Spleen (tissue), 11 donors: Measurements from ENCODE around the gene CFAP251. TPM values are rescaled to one million over a fixed set of nuclear protein-coding genes. Genes with fewer than 3 reads are reported as not detected.

Experiments
- DNase-seq: peaks from one replicate; pipeline ENCODE4 v3.0.0-alpha.2; 2020
- H3K27ac ChIP-seq, 8 donors: fragments of 200-600 bp; sonication (generic) in 7 of 8; 1 replicate in 4 of 8; 2 replicates in 4 of 8; pipeline versions ENCODE4 v1.5.0 to v1.8.0; 2016 to 2021; ENCODE audit warnings: inconsistent platforms in 4 of 8, mild to moderate bottlenecking in 4 of 8, moderate library complexity in 1 of 8
- H3K27me3 ChIP-seq, 7 donors: fragments of 200-600 bp; sonication (generic) in 6 of 7; replicated peaks in 1 of 7; 1 replicate in 4 of 7; 2 replicates in 3 of 7; pipeline versions ENCODE4 v1.5.0 to v1.8.0; 2016 to 2021; ENCODE audit warnings: inconsistent platforms in 3 of 7, mild to moderate bottlenecking in 1 of 7
- H3K36me3 ChIP-seq, 6 donors: fragments of 200-600 bp; sonication (generic) in 5 of 6; 1 replicate in 4 of 6; 2 replicates in 2 of 6; pipeline versions ENCODE4 v1.5.0 to v1.8.0; 2016 to 2021; ENCODE audit warnings: inconsistent platforms in 2 of 6
- H3K4me1 ChIP-seq, 6 donors: fragments of 200-600 bp; sonication (generic) in 5 of 6; 1 replicate in 3 of 6; 2 replicates in 3 of 6; pipeline versions ENCODE4 v1.5.0 to v1.8.0; 2016 to 2021; ENCODE audit warnings: inconsistent platforms in 3 of 6
- H3K4me3 ChIP-seq, 8 donors: fragments of 200-600 bp; sonication (generic) in 7 of 8; 1 replicate in 4 of 8; 2 replicates in 4 of 8; pipeline versions ENCODE4 v1.5.0 to v1.8.0; 2016 to 2021; ENCODE audit warnings: inconsistent platforms in 4 of 8, mild to moderate bottlenecking in 4 of 8, moderate library complexity in 2 of 8
- H3K9me3 ChIP-seq, 8 donors: fragments of 200-600 bp; sonication (generic) in 7 of 8; 1 replicate in 4 of 8; 2 replicates in 4 of 8; pipeline versions ENCODE4 v1.5.0 to v1.8.0; 2016 to 2021; ENCODE audit warnings: inconsistent platforms in 4 of 8
- CTCF ChIP-seq, 11 experiments: fragments of 200-600 bp in 7 of 11; fragments of 450-650 bp in 4 of 11; sonication (generic) in 4 of 11; IDR thresholded peaks in 8 of 11; conservative IDR thresholded peaks in 3 of 11; 1 replicate in 7 of 11; 2 replicates in 4 of 11; pipeline versions ENCODE4 v1.4.0 to v1.8.0; 2016 to 2021; ENCODE audit warnings: antibody characterized with exemption in 11 of 11, inconsistent platforms in 4 of 11, mild to moderate bottlenecking in 1 of 11
- POLR2A ChIP-seq, 3 donors: fragments of 450-650 bp; IDR thresholded peaks; one replicate each; pipeline ENCODE4 v1.5.1; 2017; ENCODE audit warnings: antibody characterized with exemption in 3 of 3, mild to moderate bottlenecking in 1 of 3
- POLR2AphosphoS5 ChIP-seq, 3 donors: sonication (generic); formaldehyde crosslinking; IDR thresholded peaks; one replicate each; pipeline ENCODE4 v1.5.1; 2017; ENCODE audit warnings: antibody characterized with exemption in 3 of 3
- WGBS, 5 donors: extraction: QIAGEN DNeasy Blood & Tissue Kit in 3 of 5; methylation state at CpG; one replicate each; pipeline versions ENCODE4 v1.1.5 to v1.1.7; 2013 to 2018; 5-methylcytosine and 5-hydroxymethylcytosine counted together
- intact Hi-C: fragments of 100-400 bp; cut with DNase I; formaldehyde crosslinking; loops from one replicate; pipeline ENCODE4 v1.15.0; 2023; ENCODE audit warnings: low total_unique reads
- polyA plus RNA-seq, 3 donors: library from polyadenylated mRNA; stranded (reverse); fragments of 200-250 nt; gene quantifications; one replicate each; pipeline ENCODE4 v1.2.1, GENCODE V29; 2013
- total RNA-seq, 7 donors: library from RNA; depleted of rRNA in 3 of 7; stranded (reverse); fragments of >200 nt in 3 of 7; fragmentation: NEBNext Ultra II Directional in 4 of 7; extraction: Animal tissue kit (Norgen Biotek cat#: 25700) in 4 of 7; gene quantifications; one replicate each; pipeline versions ENCODE4 v1.1.0 to v1.2.1, GENCODE V29; 2016 to 2021
- donor health status: healthy with polysubstance abuse.
- donor health status: DM: no; HTN: no; CAD: no; lungs with moderate emphysema.
- donor health status: DM: no; HTN: no; CAD: no.
- donor health status: Bipolar disorder and iron deficiency.
- donor health status: healthy.
- donor health status: DM: no; HTN: no; CAD: no.
- donor health status: DM: yes; HTN: yes; CAD: no.

Gene CFAP251
- total and polyA plus RNA-seq, 10 donors = 1.3 to 10.5 (median 3.6) TPM

GRCh38 chr12:121934309-121934664 is 15.9 kb downstream of the CFAP251 start:
- Histone ChIP-seq H3K36me3 (peaks cover 0 to 14% (median 0%) of the 10 kb centered on the region in 6 donors), H3K4me1 (peaks cover 0 to 14% (median 8%) of the 10 kb centered on the region in 6 donors), H3K27ac (no peak overlapping the region), H3K9me3 (peaks cover 0 to 4% (median 0%) of the 10 kb centered on the region in 8 donors), H3K27me3 (no peaks in the 10 kb centered on the region), H3K4me3 (no peak overlapping the region)
- no peak for DNase-seq
- intact Hi-C loops = no loop called here
- 95 to 100% (median 98%) methylated on average over 2 of the region's 2 CpGs for WGBS, 5 donors
- TF ChIP-seq POLR2A (IDR thresholded peaks at IDR 0.05) (no peak), CTCF (IDR thresholded peaks at IDR 0.05 in 8 of 11, conservative IDR thresholded peaks at IDR 0.05 in 3 of 11) (no peak)

GRCh38 chr12:121937654-121938053 is 19.3 kb downstream of the CFAP251 start:
- peaks cover 0 to 4% (median 0%) of the 10 kb centered on the region in 8 donors for H3K9me3 ChIP-seq
- intact Hi-C loops = no loop called here
- H3K27ac ChIP-seq = no peak overlapping the region
- peaks cover 0 to 14% (median 0%) of the 10 kb centered on the region in 6 donors for H3K36me3 ChIP-seq
- DNase-seq = no peak
- TF ChIP-seq CTCF (IDR thresholded peaks at IDR 0.05 in 8 of 11, conservative IDR thresholded peaks at IDR 0.05 in 3 of 11) = no peak
- TF ChIP-seq POLR2A (IDR thresholded peaks at IDR 0.05) = no peak
- TF ChIP-seq POLR2AphosphoS5 (IDR thresholded peaks at IDR 0.05) = no peak
- WGBS, 5 donors = 77 to 90% (median 87%) methylated on average over 7 of the region's 7 CpGs
- H3K27me3 ChIP-seq = no peaks in the 10 kb centered on the region
- H3K4me1 ChIP-seq = no peaks in the 10 kb centered on the region
- no peak overlapping the region for H3K4me3 ChIP-seq

GRCh38 chr12:121939186-121939585 is 20.8 kb downstream of the CFAP251 start:
- Histone ChIP-seq H3K27me3 (no peaks in the 10 kb centered on the region), H3K4me3 (no peak overlapping the region), H3K27ac (no peak overlapping the region), H3K36me3 (peaks cover 0 to 19% (median 0%) of the 10 kb centered on the region in 6 donors), H3K9me3 (peaks cover 0 to 4% (median 0%) of the 10 kb centered on the region in 8 donors), H3K4me1 (no peaks in the 10 kb centered on the region)
- TF ChIP-seq POLR2A (IDR thresholded peaks at IDR 0.05) (no peak), CTCF (IDR thresholded peaks at IDR 0.05 in 8 of 11, conservative IDR thresholded peaks at IDR 0.05 in 3 of 11) (no peak), POLR2AphosphoS5 (IDR thresholded peaks at IDR 0.05) (no peak)
- DNase-seq = no peak
- intact Hi-C loops = no loop called here
- 32 to 80% (median 58%) methylated on average over 6 to 7 of the region's 7 CpGs for WGBS, 5 donors

- no peak for TF ChIP-seq POLR2AphosphoS5 (IDR thresholded peaks at IDR 0.05)
- TF ChIP-seq CTCF (IDR thresholded peaks at IDR 0.05 in 8 of 11, conservative IDR thresholded peaks at IDR 0.05 in 3 of 11) = no peak
- TF ChIP-seq POLR2A (IDR thresholded peaks at IDR 0.05) = no peak
- Histone ChIP-seq H3K27me3 (no peaks in the 10 kb centered on the region), H3K36me3 (peaks cover 0 to 13% (median 0%) of the 10 kb centered on the region in 6 donors), H3K4me3 (no peak overlapping the region), H3K27ac (no peak overlapping the region), H3K9me3 (peaks cover 0 to 4% (median 0%) of the 10 kb centered on the region in 8 donors), H3K4me1 (no peaks in the 10 kb centered on the region)
- WGBS, 5 donors = 76 to 93% (median 90%) methylated on average over 4 of the region's 4 CpGs
- DNase-seq = no peak
- intact Hi-C loops = no loop called here
Measured at GRCh38 chr12:121939992-121940766, 21.8 kb downstream of the CFAP251 start.
